ENCODE measurements around the gene CNTN5. TPM values are rescaled to one million over a fixed set of nuclear protein-coding genes. Genes with fewer than 3 reads are reported as not detected.

CNTN5 gene
- total RNA-seq, 1 donor from 2014 or later, result not detected

GRCh38 chr11:99184146-99184545, 163.4 kb downstream of the CNTN5 start:
- Mint-ChIP-seq H3K4me1 (ENCODE audit: low read depth) (no peaks in the 10 kb centered on the region), H3K4me3 (ENCODE audit: low read depth) (no peak overlapping the region), H3K36me3 (ENCODE audit: low read depth) (no peaks in the 10 kb centered on the region), H3K27ac (no peak overlapping the region), H3K9me3 (peaks cover 21% of the 10 kb centered on the region), H3K27me3 (ENCODE audit: low read depth) (no peaks in the 10 kb centered on the region)
- intact Hi-C loops (cut with micrococcal nuclease), result no loop called here
- DNase-seq (ENCODE audit: low spot score), result no peak

- Mint-ChIP-seq H3K27me3 (ENCODE audit: low read depth) (no peaks in the 10 kb centered on the region), H3K4me3 (ENCODE audit: low read depth) (no peak overlapping the region), H3K36me3 (ENCODE audit: low read depth) (no peaks in the 10 kb centered on the region), H3K4me1 (ENCODE audit: low read depth) (no peaks in the 10 kb centered on the region), H3K27ac (no peak overlapping the region), H3K9me3 (peaks cover 17% of the 10 kb centered on the region)
- intact Hi-C loops (cut with micrococcal nuclease), result no loop called here
- DNase-seq (ENCODE audit: low spot score), result no peak
Measured at GRCh38 chr11:99188221-99188620, 167.5 kb downstream of the CNTN5 start.

GRCh38 chr11:99192716-99193115, 172.0 kb downstream of the CNTN5 start:
- Mint-ChIP-seq H3K27ac (no peak overlapping the region), H3K9me3 (no peaks in the 10 kb centered on the region), H3K36me3 (ENCODE audit: low read depth) (no peaks in the 10 kb centered on the region), H3K4me3 (ENCODE audit: low read depth) (no peak overlapping the region), H3K4me1 (ENCODE audit: low read depth) (no peaks in the 10 kb centered on the region), H3K27me3 (ENCODE audit: low read depth) (no peaks in the 10 kb centered on the region)
- intact Hi-C loops (cut with micrococcal nuclease), result no loop called here
- no peak for DNase-seq (ENCODE audit: low spot score)

- Mint-ChIP-seq H3K9me3 (peaks cover 15% of the 10 kb centered on the region), H3K27ac (no peak overlapping the region), H3K4me1 (ENCODE audit: low read depth) (no peaks in the 10 kb centered on the region), H3K27me3 (ENCODE audit: low read depth) (no peaks in the 10 kb centered on the region), H3K36me3 (ENCODE audit: low read depth) (no peaks in the 10 kb centered on the region), H3K4me3 (ENCODE audit: low read depth) (no peak overlapping the region)
- DNase-seq (ENCODE audit: low spot score), result no peak
- intact Hi-C loops (cut with micrococcal nuclease), result no loop called here
Measured at GRCh38 chr11:99197477-99197876, 176.7 kb downstream of the CNTN5 start.

GRCh38 chr11:99198215-99198614, 177.5 kb downstream of the CNTN5 start:
- peaks cover 22% of the 10 kb centered on the region for H3K9me3 Mint-ChIP-seq
- intact Hi-C loops (cut with micrococcal nuclease), result no loop called here
- H3K4me1 Mint-ChIP-seq (ENCODE audit: low read depth), result no peaks in the 10 kb centered on the region
- no peak overlapping the region for H3K27ac Mint-ChIP-seq
- no peak overlapping the region for H3K4me3 Mint-ChIP-seq (ENCODE audit: low read depth)
- no peak for DNase-seq (ENCODE audit: low spot score)
- H3K27me3 Mint-ChIP-seq (ENCODE audit: low read depth), result no peaks in the 10 kb centered on the region
- H3K36me3 Mint-ChIP-seq (ENCODE audit: low read depth), result no peaks in the 10 kb centered on the region

GRCh38 chr11:99199341-99199740, 178.6 kb downstream of the CNTN5 start:
- DNase-seq (ENCODE audit: low spot score), result no peak
- Mint-ChIP-seq H3K9me3 (peaks cover 22% of the 10 kb centered on the region), H3K27ac (no peak overlapping the region), H3K36me3 (ENCODE audit: low read depth) (no peaks in the 10 kb centered on the region), H3K4me3 (ENCODE audit: low read depth) (no peak overlapping the region), H3K4me1 (ENCODE audit: low read depth) (no peaks in the 10 kb centered on the region), H3K27me3 (ENCODE audit: low read depth) (no peaks in the 10 kb centered on the region)
- intact Hi-C loops (cut with micrococcal nuclease), result no loop called here

- Mint-ChIP-seq H3K4me1 (ENCODE audit: low read depth) (no peaks in the 10 kb centered on the region), H3K27ac (no peak overlapping the region), H3K27me3 (ENCODE audit: low read depth) (no peaks in the 10 kb centered on the region), H3K36me3 (ENCODE audit: low read depth) (no peaks in the 10 kb centered on the region), H3K9me3 (peaks cover 22% of the 10 kb centered on the region), H3K4me3 (ENCODE audit: low read depth) (no peak overlapping the region)
- intact Hi-C loops (cut with micrococcal nuclease), result no loop called here
- no peak for DNase-seq (ENCODE audit: low spot score)
Measured at GRCh38 chr11:99200720-99201119, 180.0 kb downstream of the CNTN5 start.

GRCh38 chr11:99208813-99209212, 188.1 kb downstream of the CNTN5 start:
- DNase-seq (ENCODE audit: low spot score), result no peak
- Mint-ChIP-seq H3K9me3 (peaks cover 10% of the 10 kb centered on the region), H3K27me3 (ENCODE audit: low read depth) (no peaks in the 10 kb centered on the region), H3K4me1 (ENCODE audit: low read depth) (no peaks in the 10 kb centered on the region), H3K27ac (no peak overlapping the region), H3K4me3 (ENCODE audit: low read depth) (no peak overlapping the region), H3K36me3 (ENCODE audit: low read depth) (no peaks in the 10 kb centered on the region)
- intact Hi-C loops (cut with micrococcal nuclease), result no loop called here

GRCh38 chr11:99229544-99229943, 208.8 kb downstream of the CNTN5 start:
- intact Hi-C loops (cut with micrococcal nuclease), result no loop called here
- DNase-seq (ENCODE audit: low spot score), result no peak
- Mint-ChIP-seq H3K27me3 (ENCODE audit: low read depth) (no peaks in the 10 kb centered on the region), H3K36me3 (ENCODE audit: low read depth) (no peaks in the 10 kb centered on the region), H3K4me1 (ENCODE audit: low read depth) (no peaks in the 10 kb centered on the region), H3K9me3 (peaks cover 42% of the 10 kb centered on the region), H3K4me3 (ENCODE audit: low read depth) (no peak overlapping the region), H3K27ac (no peak overlapping the region)

- peaks cover 28% of the 10 kb centered on the region for H3K9me3 Mint-ChIP-seq
- no peaks in the 10 kb centered on the region for H3K27me3 Mint-ChIP-seq (ENCODE audit: low read depth)
- no peak overlapping the region for H3K27ac Mint-ChIP-seq
- no peak overlapping the region for H3K4me3 Mint-ChIP-seq (ENCODE audit: low read depth)
- intact Hi-C loops (cut with micrococcal nuclease), result no loop called here
- H3K36me3 Mint-ChIP-seq (ENCODE audit: low read depth), result no peaks in the 10 kb centered on the region
- DNase-seq (ENCODE audit: low spot score), result no peak
- no peaks in the 10 kb centered on the region for H3K4me1 Mint-ChIP-seq (ENCODE audit: low read depth)
Measured at GRCh38 chr11:99234534-99234933, 213.8 kb downstream of the CNTN5 start.

- H3K9me3 Mint-ChIP-seq, result peaks cover 32% of the 10 kb centered on the region
- intact Hi-C loops (cut with micrococcal nuclease), result no loop called here
- no peaks in the 10 kb centered on the region for H3K36me3 Mint-ChIP-seq (ENCODE audit: low read depth)
- DNase-seq (ENCODE audit: low spot score), result no peak
- H3K4me3 Mint-ChIP-seq (ENCODE audit: low read depth), result no peak overlapping the region
- H3K27me3 Mint-ChIP-seq (ENCODE audit: low read depth), result no peaks in the 10 kb centered on the region
- H3K4me1 Mint-ChIP-seq (ENCODE audit: low read depth), result no peaks in the 10 kb centered on the region
- no peak overlapping the region for H3K27ac Mint-ChIP-seq
Measured at GRCh38 chr11:99238401-99238800, 217.7 kb downstream of the CNTN5 start.

- no peak overlapping the region for H3K27ac Mint-ChIP-seq
- H3K9me3 Mint-ChIP-seq, result peaks cover 27% of the 10 kb centered on the region
- no peaks in the 10 kb centered on the region for H3K36me3 Mint-ChIP-seq (ENCODE audit: low read depth)
- H3K4me1 Mint-ChIP-seq (ENCODE audit: low read depth), result no peaks in the 10 kb centered on the region
- no peak overlapping the region for H3K4me3 Mint-ChIP-seq (ENCODE audit: low read depth)
- intact Hi-C loops (cut with micrococcal nuclease), result no loop called here
- DNase-seq (ENCODE audit: low spot score), result no peak
- no peaks in the 10 kb centered on the region for H3K27me3 Mint-ChIP-seq (ENCODE audit: low read depth)
Measured at GRCh38 chr11:99240192-99241030, 219.7 kb downstream of the CNTN5 start.

- intact Hi-C loops (cut with micrococcal nuclease), result no loop called here
- no peak for DNase-seq (ENCODE audit: low spot score)
- Mint-ChIP-seq H3K9me3 (peaks cover 27% of the 10 kb centered on the region), H3K27ac (no peak overlapping the region), H3K36me3 (ENCODE audit: low read depth) (no peaks in the 10 kb centered on the region), H3K4me1 (ENCODE audit: low read depth) (no peaks in the 10 kb centered on the region), H3K4me3 (ENCODE audit: low read depth) (no peak overlapping the region), H3K27me3 (ENCODE audit: low read depth) (no peaks in the 10 kb centered on the region)
Measured at GRCh38 chr11:99241066-99241465, 220.3 kb downstream of the CNTN5 start.
